ENCODE data around the gene FFAR3. TPM values are rescaled to one million over a fixed set of nuclear protein-coding genes. Genes with fewer than 3 reads are reported as not detected.
"Not testable (repeated sequence)": the region's sequence is repeated elsewhere in the genome, so short reads cannot be mapped to it uniquely, and the experiment has no call there.

Gene FFAR3
- total RNA-seq, 4 donors from 2014 or later, result not detected

- TF ChIP-seq CTCF (IDR thresholded peaks at IDR 0.05) (no peak), POLR2A (IDR thresholded peaks at IDR 0.05) (no peak), POLR2AphosphoS5 (IDR thresholded peaks at IDR 0.05) (no peak), EP300 (IDR thresholded peaks at IDR 0.05) (no peak)
- Histone ChIP-seq H3K4me1 (peaks cover under 1% of the 10 kb centered on the region), H3K9me3 (no peaks in the 10 kb centered on the region), H3K27ac (no peak overlapping the region), H3K27me3 (peaks cover 11% of the 10 kb centered on the region), H3K4me3 (no peak overlapping the region), H3K36me3 (no peaks in the 10 kb centered on the region)
- 57% methylated on average over 1 of the region's 1 CpG for WGBS
- DNase-seq (ENCODE audit: low spot score in 2 of 2), result peak in 1 of 2 donors; percentile 16
Measured at GRCh38 chr19:35377656-35378055, 19.4 kb downstream of the FFAR3 start.

GRCh38 chr19:35378356-35378755 lies 20.1 kb downstream of the FFAR3 start:
- no peak overlapping the region for H3K27ac ChIP-seq
- H3K9me3 ChIP-seq, result no peaks in the 10 kb centered on the region
- TF ChIP-seq POLR2AphosphoS5 (IDR thresholded peaks at IDR 0.05) (no peak), POLR2A (IDR thresholded peaks at IDR 0.05) (no peak), EP300 (IDR thresholded peaks at IDR 0.05) (no peak), CTCF (IDR thresholded peaks at IDR 0.05) (no peak)
- peaks cover 11% of the 10 kb centered on the region for H3K27me3 ChIP-seq
- H3K4me3 ChIP-seq, result no peak overlapping the region
- WGBS, result 92% methylated on average over 3 of the region's 3 CpGs
- no peaks in the 10 kb centered on the region for H3K36me3 ChIP-seq
- peaks cover 6% of the 10 kb centered on the region for H3K4me1 ChIP-seq
- DNase-seq (ENCODE audit: low spot score in 2 of 2), result no peak

GRCh38 chr19:35379545-35379944 lies 21.3 kb downstream of the FFAR3 start:
- WGBS, result 94% methylated on average over 5 of the region's 5 CpGs
- not testable (repeated sequence) for H3K36me3 ChIP-seq; H3K4me1 ChIP-seq; DNase-seq (ENCODE audit: low spot score in 2 of 2); H3K27ac ChIP-seq; H3K9me3 ChIP-seq; H3K4me3 ChIP-seq
- peaks cover 11% of the 10 kb centered on the region for H3K27me3 ChIP-seq

GRCh38 chr19:35379992-35380391 lies 21.7 kb downstream of the FFAR3 start:
- DNase-seq (ENCODE audit: low spot score in 2 of 2), result peak in 1 of 2 donors; percentile 11
- Histone ChIP-seq H3K27me3 (peaks cover 11% of the 10 kb centered on the region), H3K36me3 (no peaks in the 10 kb centered on the region), H3K27ac (no peak overlapping the region), H3K4me1 (peaks cover 6% of the 10 kb centered on the region), H3K4me3 (no peak overlapping the region), H3K9me3 (no peaks in the 10 kb centered on the region)
- TF ChIP-seq POLR2AphosphoS5 (IDR thresholded peaks at IDR 0.05) (no peak), CTCF (IDR thresholded peaks at IDR 0.05) (no peak), EP300 (IDR thresholded peaks at IDR 0.05) (no peak)
- WGBS, result 47% methylated on average over 1 of the region's 1 CpG

GRCh38 chr19:35380450-35381124 lies 22.3 kb downstream of the FFAR3 start:
- H3K4me3 ChIP-seq, result no peak overlapping the region
- TF ChIP-seq EP300 (IDR thresholded peaks at IDR 0.05) (no peak), CTCF (IDR thresholded peaks at IDR 0.05) (no peak), POLR2A (IDR thresholded peaks at IDR 0.05) (no peak), POLR2AphosphoS5 (IDR thresholded peaks at IDR 0.05) (no peak)
- no peaks in the 10 kb centered on the region for H3K9me3 ChIP-seq
- peaks cover 6% of the 10 kb centered on the region for H3K4me1 ChIP-seq
- DNase-seq (ENCODE audit: low spot score in 2 of 2), result peak in 1 of 2 donors; percentile 43
- H3K27ac ChIP-seq, result no peak overlapping the region
- peaks cover 11% of the 10 kb centered on the region for H3K27me3 ChIP-seq
- no peaks in the 10 kb centered on the region for H3K36me3 ChIP-seq
- WGBS, result 55% methylated on average over 9 of the region's 9 CpGs

- DNase-seq (ENCODE audit: low spot score in 2 of 2), result peak in 1 of 2 donors; percentile 29
- Histone ChIP-seq H3K27me3 (peaks cover 7% of the 10 kb centered on the region), H3K27ac (no peak overlapping the region), H3K4me3 (no peak overlapping the region), H3K36me3 (no peaks in the 10 kb centered on the region), H3K9me3 (no peaks in the 10 kb centered on the region), H3K4me1 (peaks cover 6% of the 10 kb centered on the region)
- no peak for TF ChIP-seq POLR2AphosphoS5 (IDR thresholded peaks at IDR 0.05)
- TF ChIP-seq EP300 (IDR thresholded peaks at IDR 0.05), result no peak
- no peak for TF ChIP-seq CTCF (IDR thresholded peaks at IDR 0.05)
- no peak for TF ChIP-seq POLR2A (IDR thresholded peaks at IDR 0.05)
- WGBS, result 78% methylated on average over 3 of the region's 3 CpGs
Measured at GRCh38 chr19:35381318-35381717, 23.1 kb downstream of the FFAR3 start.

All from suprapubic skin (tissue), 4 donors.